HG03097 (cell line): Measurements from ENCODE around the gene CYFIP2.

Experiments
- ATAC-seq: cut with Tn5 transposase; IDR thresholded peaks from one replicate; pipeline ENCODE4 v1.9.1; 2021; ENCODE audit not compliant: unreplicated experiment, low FRiP score

Gene CYFIP2

DNA sequence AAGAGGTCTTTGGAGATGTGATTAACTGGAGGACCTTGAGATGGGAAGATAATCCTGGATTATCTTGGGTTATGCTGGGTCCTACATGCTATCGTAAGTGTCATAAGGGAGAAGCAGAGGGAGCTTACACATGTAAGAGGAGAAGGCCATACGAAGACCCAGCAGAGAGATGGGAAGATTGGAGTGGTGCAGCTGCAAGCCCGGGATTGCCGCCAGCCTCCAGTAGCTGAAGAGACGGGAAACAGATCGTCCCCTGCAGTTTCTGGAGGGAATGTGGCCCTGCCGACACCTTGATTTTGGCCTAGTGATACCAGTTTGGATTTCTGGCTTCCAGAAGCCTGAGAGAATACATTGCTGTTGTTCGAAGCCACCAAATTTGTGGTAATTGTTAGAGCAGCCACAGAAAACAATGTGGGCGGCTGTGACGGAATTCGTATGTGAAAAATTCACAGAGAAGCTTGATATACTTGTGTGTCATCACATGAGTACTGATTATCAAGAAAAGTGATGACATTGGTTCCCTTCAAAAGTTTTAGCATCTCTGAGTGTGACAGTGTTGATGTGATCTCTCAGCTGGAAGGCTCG lies 86.9 kb downstream of the CYFIP2 start:
- ATAC-seq, result no peak

- no peak for ATAC-seq
Observed at GRCh38 chr5:157354800-157355199, 88.9 kb downstream of the CYFIP2 start.

GRCh38 chr5:157356576-157356975 lies 90.7 kb downstream of the CYFIP2 start:
- ATAC-seq, result no peak

- ATAC-seq, result no peak
Observed at GRCh38 chr5:157357823-157358222, 91.9 kb downstream of the CYFIP2 start.

DNA sequence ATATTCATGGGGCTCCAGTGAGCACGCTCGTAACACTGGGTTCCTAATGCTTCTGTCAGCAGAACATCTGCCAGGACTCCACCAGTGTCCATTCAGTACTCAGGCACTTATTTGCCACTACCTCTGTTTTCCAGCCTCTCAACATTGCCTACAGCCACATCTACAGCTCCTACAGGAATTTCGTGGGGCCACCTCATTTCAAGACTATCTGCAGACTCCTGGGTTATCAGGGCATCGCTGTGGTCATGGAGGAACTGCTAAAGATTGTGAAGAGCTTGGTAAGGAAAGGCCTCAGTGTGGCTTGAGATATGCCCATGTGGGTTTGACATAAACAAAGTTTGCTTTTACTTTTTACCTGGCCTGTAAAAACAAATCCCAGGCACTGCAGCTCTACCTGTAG lies 92.9 kb downstream of the CYFIP2 start:
- no peak for ATAC-seq

GRCh38 chr5:157359356-157360055 lies 93.6 kb downstream of the CYFIP2 start:
- no peak for ATAC-seq

- no peak for ATAC-seq
Observed at GRCh38 chr5:157362012-157362411, 96.1 kb downstream of the CYFIP2 start.

DNA sequence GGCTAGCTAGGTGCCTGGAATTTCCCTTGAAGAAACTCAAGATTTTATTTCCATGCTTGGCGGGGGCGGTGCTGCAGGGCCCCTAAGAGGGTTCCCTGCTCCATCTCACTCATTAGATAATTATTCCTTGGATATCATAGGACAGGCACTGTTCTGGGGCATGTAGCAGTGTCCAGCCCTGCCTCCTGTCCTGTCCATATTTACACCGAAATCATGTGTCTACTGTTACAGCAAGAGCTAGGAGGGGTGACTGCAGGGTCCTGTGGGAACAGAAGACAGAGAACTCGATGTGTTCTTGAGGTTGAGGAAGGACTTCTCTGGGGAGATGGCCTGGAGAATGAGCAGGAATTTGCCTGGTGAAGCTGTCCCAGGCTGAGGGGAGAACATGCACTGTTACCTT lies 96.6 kb downstream of the CYFIP2 start:
- ATAC-seq, result no peak

GRCh38 chr5:157362982-157363381 lies 97.1 kb downstream of the CYFIP2 start:
- ATAC-seq, result no peak

DNA sequence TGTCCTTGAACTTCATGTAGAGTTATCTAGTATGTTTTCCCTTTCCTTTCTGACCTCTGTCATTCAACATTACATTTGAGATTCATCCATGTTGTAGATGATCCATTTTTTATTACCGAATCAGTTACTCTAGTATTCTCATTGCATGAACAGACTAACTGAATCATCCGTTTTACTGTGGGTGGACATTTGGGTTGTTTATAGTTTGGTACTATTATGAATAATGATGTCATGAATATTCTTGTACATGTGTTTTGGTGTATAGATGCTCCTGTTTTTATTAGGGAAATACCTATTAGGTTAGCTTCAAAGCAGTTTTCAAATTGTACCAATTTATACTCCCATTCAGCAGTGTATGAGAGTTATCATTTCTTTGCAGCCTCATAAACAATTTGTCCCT lies 99.8 kb downstream of the CYFIP2 start:
- no peak for ATAC-seq

DNA sequence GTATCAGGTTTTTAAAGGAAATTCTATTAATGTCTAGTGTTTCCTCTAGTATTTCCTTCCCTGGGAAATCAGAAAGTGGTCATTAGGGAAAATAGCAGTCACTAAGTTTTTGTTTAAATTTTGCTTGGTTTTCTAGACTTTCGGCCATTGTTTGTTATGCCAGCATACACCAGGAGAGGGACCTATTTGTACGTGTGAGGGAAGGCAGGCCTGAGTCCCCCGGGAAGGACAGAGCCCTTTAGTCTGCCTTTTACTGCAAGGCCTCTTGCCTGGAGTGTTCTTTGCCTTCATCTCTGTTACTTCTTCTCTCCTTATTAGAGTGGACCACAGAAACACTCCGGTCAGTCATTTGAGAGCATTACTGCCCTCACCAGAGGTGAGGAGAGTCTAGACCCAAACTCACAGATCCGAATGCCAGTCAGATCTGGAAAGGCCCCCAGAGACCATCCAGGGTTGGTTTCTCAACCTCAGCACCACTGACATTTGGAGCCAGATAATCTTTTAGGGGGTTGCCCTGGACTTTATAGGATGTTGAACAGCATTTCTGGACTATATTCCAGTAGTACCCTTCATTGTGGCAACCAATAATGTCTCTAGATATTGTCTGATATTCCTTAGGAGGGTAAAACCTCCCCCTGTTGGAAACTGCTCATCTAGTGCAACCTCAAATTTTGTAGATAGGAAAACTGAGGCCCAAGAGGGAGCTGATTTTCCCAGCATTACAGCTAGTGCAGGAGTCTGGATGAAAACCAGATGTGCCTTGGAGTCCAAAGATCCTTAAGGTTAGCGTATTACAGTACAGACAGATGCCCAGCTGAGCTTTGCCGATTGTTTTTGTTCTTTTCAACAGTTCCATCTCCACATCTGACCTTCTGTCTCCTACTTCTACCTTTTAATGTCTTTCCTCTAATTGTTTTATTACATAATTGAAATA lies 101.1 kb downstream of the CYFIP2 start:
- no peak for ATAC-seq

GRCh38 chr5:157369507-157369906 lies 103.6 kb downstream of the CYFIP2 start:
- ATAC-seq, result no peak

DNA sequence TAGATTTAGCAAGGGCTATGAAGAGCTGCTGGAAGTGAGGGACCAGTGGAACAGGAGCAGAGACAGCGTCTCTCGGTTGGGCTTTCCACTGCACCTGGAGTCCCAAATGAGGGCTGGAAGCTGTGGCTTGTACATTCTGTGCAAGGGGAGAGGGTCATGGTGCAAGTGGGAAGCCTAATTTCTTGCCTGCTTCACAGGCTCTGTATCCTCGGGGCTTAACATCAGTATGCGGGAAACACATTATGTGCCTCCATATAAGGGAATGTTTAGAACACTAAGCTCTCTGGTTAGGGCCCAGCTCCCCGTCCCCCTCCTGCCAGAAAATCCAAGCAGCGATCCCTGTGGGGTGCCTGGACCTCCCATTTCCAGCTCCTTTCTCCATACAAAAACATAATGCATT lies 105.0 kb downstream of the CYFIP2 start:
- no peak for ATAC-seq

GRCh38 chr5:157371655-157372471 lies 105.9 kb downstream of the CYFIP2 start:
- ATAC-seq, result no peak

DNA sequence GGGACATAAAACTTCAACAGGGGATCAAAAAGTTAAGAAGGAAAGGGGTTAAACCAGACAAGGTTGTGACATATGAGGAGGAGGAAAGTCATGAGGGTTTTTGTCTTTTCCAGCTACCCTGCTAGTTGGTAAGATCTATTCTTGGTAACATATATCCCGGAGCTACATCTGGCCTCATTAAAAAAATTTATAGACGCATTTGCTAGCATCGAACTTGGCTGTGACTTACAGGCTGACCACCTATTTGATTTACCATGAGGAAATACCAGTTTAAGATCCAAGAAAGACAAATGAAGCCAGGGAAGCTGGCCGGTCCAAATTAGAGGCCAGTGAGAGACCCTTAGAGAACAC lies 106.5 kb downstream of the CYFIP2 start:
- ATAC-seq, result no peak

DNA sequence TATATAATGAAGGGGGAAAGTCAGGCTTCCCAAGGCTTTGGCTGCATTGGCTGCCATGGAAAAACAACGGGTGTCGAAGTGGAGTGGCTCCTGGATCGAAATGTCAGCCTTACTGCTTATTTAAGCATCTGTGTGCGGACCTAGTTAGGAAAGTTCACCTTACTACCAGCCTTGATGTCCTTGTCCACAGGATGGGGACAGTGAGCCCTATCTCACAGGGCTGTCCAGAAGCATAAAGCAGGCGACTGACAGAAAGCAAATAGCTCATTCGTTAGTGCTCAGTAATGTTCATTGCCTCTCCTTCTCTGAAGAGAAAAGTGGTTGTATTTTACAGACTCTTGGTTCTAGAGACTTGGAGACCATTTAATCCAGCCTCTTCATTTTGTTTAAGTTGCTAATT lies 112.6 kb downstream of the CYFIP2 start:
- ATAC-seq, result no peak

DNA sequence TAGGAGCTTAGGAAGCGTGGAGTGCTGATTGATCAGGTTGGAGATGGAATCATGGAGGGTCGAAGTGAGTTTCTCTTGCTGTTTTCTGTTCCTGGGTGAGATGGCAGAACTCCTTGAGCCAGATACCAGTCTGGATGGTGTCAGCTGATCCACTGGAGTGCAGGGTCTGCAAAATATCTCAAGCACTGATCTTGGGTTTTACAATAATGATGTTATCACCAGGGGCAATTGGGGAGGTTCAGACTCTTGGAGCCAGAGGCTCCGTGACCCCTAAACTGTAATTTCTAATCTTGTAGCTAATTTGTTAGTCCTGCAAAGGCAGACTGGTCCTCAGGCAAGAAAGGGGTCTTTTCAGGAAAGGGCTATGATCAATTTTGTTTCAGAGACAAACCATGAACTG lies 114.1 kb downstream of the CYFIP2 start:
- ATAC-seq, result no peak

- ATAC-seq, result no peak
Observed at GRCh38 chr5:157381746-157382145, 115.8 kb downstream of the CYFIP2 start.

DNA sequence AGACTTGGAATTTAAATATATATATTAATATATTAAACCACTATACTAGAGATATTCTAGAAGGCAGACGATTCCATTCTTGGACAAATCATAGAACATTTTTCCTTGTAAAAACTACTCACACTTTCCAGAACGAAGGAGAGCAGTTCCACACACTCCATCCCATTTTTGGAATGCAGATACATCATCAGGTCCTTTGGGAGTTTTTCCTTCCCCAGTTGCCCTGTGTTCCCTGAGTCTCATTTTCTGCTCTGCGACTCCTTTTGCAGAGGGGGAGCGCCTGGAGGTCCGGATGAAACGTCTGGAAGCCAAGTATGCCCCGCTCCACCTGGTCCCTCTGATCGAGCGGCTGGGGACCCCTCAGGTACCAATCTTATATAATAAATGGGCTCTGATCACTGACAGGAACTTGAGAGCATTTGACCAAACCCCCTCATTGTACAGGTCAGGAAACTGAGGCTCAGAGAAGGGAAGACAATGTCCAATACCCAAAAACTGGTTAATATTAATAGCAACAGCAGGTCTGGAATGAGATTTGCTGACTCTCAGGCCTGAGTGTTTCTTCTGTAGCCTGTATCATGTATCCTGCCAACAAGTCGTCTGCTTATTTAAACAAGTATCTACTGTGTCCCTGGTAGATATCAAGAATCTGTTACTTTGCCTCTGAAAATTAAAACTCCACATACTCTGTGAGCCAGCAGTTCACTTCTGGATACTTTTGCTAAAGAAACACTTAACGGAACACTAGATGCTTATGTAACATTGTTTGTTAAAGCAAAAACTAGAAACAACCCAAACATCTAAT lies 117.3 kb downstream of the CYFIP2 start:
- ATAC-seq, result no peak
